GM23248 (cell line): ENCODE data around the gene SETD2.

Source experiments
- EZH2 ChIP-seq: fragments of 200-600 bp; sonication (generic); IDR thresholded peaks from 2 replicates; pipeline ENCODE4 v1.6.1; 2018; ENCODE audit warnings: antibody characterized with exemption, mild to moderate bottlenecking; ENCODE audit not compliant: insufficient read depth, poor library complexity, severe bottlenecking
- EZH2phosphoT487 ChIP-seq: fragments of 200-600 bp; sonication (generic); IDR thresholded peaks from 2 replicates; pipeline ENCODE4 v1.6.1; 2018; ENCODE audit warnings: antibody characterized with exemption, moderate library complexity, mild to moderate bottlenecking, low read depth; ENCODE audit not compliant: insufficient read depth

DNA sequence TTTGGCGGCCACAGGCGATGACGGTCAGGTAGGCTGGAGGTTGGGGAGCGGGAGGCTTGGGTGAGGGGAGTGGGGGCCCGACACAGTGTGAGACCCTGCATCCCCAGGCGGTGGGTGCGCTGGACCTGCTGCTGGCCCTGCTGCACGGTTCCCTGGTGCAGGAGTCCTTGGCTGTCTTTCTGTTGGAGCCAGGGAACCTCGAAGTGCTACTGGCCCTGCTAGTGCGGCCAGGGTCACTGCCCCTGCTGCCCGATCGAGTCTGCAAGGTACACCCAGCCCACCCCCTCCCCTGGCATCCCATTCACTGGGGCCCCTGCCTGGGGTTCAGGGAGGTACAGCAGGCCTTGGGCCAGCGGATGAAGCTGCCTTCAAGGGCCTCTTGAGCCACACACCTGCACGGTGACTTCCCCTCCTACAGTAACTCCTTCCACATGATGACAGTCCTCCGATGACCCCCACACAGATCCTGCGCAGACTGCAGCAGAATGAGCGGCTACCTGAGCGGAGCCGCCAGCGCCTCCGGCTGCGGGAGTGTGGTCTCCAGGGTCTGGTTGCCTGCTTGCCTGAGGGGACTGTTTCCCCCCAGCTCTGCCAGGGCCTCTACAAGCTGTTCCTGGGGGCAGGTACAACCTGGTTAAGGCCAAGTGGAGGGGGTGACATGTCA lies 164.9 kb downstream of the SETD2 start:
- no peak for TF ChIP-seq EZH2
- TF ChIP-seq EZH2phosphoT487: no peak
